Dendritic cell treated with granulocyte-macrophage colony-stimulating factor and Interleukin-4, amounts not matched to agents 40 ng/mL and 50 ng/mL, for 4 days (primary cell): ENCODE data around the gene CLIC1.
"Not testable (repeated sequence)": the region's sequence is repeated elsewhere in the genome, so short reads cannot be mapped to it uniquely, and the experiment has no call there.

ENCODE experiments used
- H3K27ac Mint-ChIP-seq: one replicate; pipeline ENCODE4 v1.8.0; 2022; ENCODE audit warnings: mild to moderate bottlenecking, mixed read lengths
- H3K27me3 Mint-ChIP-seq: one replicate; pipeline ENCODE4 v1.8.0; 2022; ENCODE audit warnings: mild to moderate bottlenecking, mixed read lengths
- H3K36me3 Mint-ChIP-seq: one replicate; pipeline ENCODE4 v1.8.0; 2022; ENCODE audit warnings: low read depth, mixed read lengths
- H3K4me1 Mint-ChIP-seq: one replicate; pipeline ENCODE4 v1.8.0; 2022; ENCODE audit warnings: low read depth, mixed read lengths
- H3K4me3 Mint-ChIP-seq: one replicate; pipeline ENCODE4 v1.8.0; 2022; ENCODE audit warnings: mild to moderate bottlenecking, moderate library complexity, mixed read lengths
- H3K9me3 Mint-ChIP-seq: one replicate; pipeline ENCODE4 v1.8.0; 2022; ENCODE audit warnings: mixed read lengths
- intact Hi-C: fragments of 100-400 bp; cut with micrococcal nuclease; formaldehyde crosslinking; loops from one replicate; pipeline ENCODE4 v1.15.0; 2022

The CLIC1 gene

DNA sequence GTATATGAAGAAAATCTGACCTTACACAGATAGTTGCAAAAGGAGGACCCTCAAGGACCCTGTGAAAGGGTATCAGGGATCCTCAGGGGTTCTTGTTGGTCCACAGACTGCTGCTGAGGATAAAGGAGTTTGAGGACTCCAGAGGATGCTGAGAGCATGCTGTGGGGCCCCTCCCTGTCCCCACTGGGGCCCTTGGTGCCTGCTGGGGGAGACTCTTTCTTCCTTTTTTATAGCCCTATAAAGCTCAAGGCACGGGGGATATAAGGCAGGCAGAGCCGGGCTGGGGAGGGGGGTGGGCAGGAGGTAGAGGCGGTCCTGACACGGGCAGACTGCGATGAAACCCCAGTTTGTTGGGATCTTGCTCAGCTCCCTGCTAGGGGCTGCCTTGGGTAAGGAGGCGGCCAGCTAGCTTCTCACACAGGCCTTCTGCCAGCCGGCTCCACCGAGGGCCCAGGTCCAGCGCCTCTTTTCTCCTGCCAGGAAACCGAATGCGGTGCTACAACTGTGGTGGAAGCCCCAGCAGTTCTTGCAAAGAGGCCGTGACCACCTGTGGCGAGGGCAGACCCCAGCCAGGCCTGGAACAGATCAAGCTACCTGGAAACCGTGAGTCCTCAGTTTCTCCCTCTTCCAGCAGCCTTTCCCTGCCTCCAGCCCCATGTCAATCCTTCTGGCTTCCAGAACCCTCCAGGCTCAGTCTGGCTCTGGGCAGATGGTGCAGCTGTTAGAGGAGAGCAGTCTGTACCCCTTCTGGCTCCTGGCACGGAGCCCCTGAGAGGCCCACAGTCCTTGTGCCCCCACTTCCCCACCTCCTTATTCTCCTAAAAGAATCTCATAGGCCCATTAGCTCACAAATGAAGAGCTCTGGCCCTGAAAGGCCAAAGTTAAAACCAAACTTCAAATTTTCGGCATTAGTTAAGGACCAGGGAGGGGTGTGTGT is 21.0 kb downstream of the CLIC1 start, which contains the start of gene LY6G6D:
TSS of gene LY6G6D (plus strand) at position 327 of the 937 bp plus-strand sequence. CDS start at position 335, 8 bp downstream.
- intact Hi-C loops, result no loop called here
- no peaks in the 10 kb centered on the region for H3K9me3 Mint-ChIP-seq
- H3K27ac Mint-ChIP-seq, result peak within 1 kb of the TSS; percentile 43
- H3K36me3 Mint-ChIP-seq, result no peaks in the 10 kb centered on the region
- H3K27me3 Mint-ChIP-seq, result no peaks in the 10 kb centered on the region
- H3K4me1 Mint-ChIP-seq, result peaks cover 33% of the 10 kb centered on the region
- no peak within 1 kb of the TSS for H3K4me3 Mint-ChIP-seq

DNA sequence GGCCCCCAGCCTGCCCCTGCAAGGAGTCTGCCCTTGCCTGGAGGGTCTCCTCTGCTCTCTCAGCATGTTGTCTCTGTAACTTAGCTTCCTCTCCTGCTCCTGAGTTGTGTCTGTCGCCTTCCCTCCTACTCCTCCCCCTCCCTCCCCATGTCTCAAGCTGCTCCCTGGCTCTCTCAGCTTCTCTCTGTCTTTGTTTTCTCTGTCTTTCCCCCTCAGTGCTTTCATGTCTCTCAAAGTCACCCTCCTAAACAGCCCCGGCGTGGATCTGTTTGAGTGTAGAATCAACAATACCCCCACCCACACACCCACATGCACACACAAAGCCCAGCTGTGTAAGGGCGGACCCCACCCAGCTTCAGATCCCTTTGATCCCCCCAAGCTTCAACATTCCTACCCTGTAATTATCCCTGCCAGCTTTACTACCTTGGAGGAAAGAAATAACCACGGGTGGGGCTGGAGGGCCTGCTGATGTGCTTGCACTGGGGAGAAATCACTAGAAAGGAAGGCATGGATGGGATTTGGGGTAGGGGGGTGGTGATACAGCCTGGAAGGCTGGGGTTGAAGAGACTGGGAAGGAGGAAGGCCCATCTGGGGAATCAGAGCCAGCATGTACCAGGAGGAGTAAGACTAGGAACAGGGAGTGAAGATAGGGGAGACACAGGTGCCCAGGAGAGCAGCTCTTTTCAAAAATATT is 22.2 kb downstream of the CLIC1 start:
- Mint-ChIP-seq H3K27ac (peak overlapping the region; percentile 43), H3K4me3 (no peak overlapping the region)
- intact Hi-C loops, result no loop called here

DNA sequence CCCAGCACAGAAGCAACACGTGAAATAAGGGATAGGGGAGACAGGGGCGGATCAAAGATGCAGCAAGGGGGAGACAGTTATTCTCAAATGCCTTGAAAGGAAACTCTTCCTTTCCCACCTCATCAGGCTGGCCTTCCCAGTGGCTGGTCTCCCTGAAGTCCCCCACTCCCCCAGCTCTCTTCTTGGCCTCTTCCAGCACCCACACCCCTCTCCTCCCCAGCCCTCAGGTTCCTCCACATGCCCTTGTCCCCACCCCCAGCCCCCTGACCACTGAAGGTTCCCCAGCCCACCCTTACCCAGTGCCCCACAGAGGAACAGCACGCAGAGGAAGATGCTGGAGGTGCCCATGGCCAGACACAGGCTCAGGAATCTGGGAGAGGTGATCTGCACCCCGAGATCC is 22.9 kb downstream of the CLIC1 start:
- Mint-ChIP-seq H3K36me3 (no peaks in the 10 kb centered on the region), H3K4me3 (no peak overlapping the region), H3K27ac (peak overlapping the region; percentile 43), H3K9me3 (no peaks in the 10 kb centered on the region), H3K4me1 (peaks cover 34% of the 10 kb centered on the region), H3K27me3 (no peaks in the 10 kb centered on the region)
- intact Hi-C loops, result no loop called here

More for the DNA sequence above, 22.2 kb downstream of the CLIC1 start:
- H3K9me3 Mint-ChIP-seq, result no peaks in the 10 kb centered on the region
- peaks cover 34% of the 10 kb centered on the region for H3K4me1 Mint-ChIP-seq
- H3K27me3 Mint-ChIP-seq, result no peaks in the 10 kb centered on the region
- no peaks in the 10 kb centered on the region for H3K36me3 Mint-ChIP-seq

DNA sequence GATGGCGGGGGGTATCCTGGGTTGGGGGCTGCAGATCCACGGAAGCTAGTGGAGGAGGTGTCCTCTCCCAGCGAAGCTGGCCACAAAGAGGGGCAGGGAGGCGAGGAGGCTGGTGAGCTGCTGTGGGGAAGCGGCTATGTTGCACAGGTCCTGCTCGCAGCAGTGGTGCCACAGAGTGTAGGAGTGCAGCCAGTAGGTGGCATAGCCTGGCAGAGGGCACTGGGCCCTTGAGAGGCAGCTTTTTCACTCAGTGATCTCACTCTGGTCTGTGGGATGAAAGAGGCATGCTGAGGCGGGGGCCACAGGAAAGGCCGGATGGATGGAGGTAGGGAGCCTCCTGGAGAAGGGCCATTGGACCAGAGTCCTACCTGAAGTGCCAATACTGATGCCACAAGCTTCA is 24.0 kb downstream of the CLIC1 start:
- no peaks in the 10 kb centered on the region for H3K36me3 Mint-ChIP-seq
- H3K4me1 Mint-ChIP-seq, result peaks cover 41% of the 10 kb centered on the region
- H3K27ac Mint-ChIP-seq, result peak overlapping the region; percentile 66
- no peaks in the 10 kb centered on the region for H3K27me3 Mint-ChIP-seq
- intact Hi-C loops, result no loop called here
- no peaks in the 10 kb centered on the region for H3K9me3 Mint-ChIP-seq
- H3K4me3 Mint-ChIP-seq, result no peak overlapping the region

DNA sequence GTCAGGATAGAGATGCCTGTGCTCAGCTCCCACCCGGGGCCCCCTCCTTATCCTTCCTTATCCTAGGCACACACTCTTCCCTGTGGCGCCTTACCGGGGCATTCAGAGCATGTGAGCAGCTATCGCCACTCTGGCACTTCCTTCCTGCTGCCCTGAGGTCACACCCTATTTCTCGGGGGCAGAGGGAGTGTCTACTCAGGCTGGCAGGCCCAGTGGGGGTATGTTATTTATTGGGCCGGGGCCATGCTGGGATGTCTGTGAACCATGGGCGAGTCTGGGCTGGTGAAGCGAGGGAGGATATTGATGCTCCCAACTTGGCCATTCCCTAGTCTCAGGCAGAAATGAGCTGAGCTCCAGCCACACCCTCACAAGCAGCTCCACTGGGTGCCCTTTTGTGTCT is 25.1 kb downstream of the CLIC1 start:
- intact Hi-C loops, result no loop called here
- Mint-ChIP-seq H3K36me3 (no peaks in the 10 kb centered on the region), H3K4me3 (peak overlapping the region; percentile 39), H3K4me1 (peaks cover 45% of the 10 kb centered on the region), H3K27me3 (no peaks in the 10 kb centered on the region), H3K9me3 (no peaks in the 10 kb centered on the region), H3K27ac (peak overlapping the region; percentile 66)

DNA sequence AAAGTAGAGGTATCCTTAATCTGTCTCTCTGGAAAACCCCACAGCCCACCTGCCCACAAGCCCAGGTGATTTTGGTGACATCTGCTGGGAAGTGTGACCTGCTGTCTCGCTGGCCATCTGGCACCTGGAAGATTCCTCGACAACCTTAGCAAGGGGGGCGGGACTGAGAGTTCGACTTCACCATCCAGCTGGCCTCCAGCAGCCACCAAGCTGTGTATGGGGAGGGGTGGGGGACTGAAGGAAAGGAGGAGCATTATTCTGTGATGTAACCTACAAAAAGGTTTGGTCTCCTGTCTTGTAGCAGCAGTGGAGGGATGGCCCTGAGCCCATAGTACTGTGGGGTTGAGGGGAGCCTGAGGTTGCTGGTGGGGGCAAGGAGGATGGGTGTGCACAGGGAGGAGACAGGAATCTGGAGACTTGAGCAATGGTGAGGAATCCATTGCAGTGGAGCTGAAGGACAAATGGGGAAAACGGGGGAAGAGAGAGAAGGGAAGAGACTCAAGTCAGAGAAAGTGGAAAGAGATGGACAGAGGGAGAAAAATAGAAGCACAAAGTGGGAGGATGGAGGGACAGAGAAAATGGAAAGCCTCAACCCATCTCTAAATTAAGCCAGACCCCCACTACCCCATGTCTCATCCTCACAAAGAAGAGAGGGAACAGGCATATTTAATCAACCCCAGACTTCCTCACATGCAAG is 25.7 kb downstream of the CLIC1 start:
- no peaks in the 10 kb centered on the region for H3K9me3 Mint-ChIP-seq
- peak overlapping the region; percentile 39 for H3K4me3 Mint-ChIP-seq
- intact Hi-C loops, result no loop called here
- peak overlapping the region; percentile 66 for H3K27ac Mint-ChIP-seq
- peaks cover 45% of the 10 kb centered on the region for H3K4me1 Mint-ChIP-seq
- H3K27me3 Mint-ChIP-seq, result no peaks in the 10 kb centered on the region
- H3K36me3 Mint-ChIP-seq, result no peaks in the 10 kb centered on the region

DNA sequence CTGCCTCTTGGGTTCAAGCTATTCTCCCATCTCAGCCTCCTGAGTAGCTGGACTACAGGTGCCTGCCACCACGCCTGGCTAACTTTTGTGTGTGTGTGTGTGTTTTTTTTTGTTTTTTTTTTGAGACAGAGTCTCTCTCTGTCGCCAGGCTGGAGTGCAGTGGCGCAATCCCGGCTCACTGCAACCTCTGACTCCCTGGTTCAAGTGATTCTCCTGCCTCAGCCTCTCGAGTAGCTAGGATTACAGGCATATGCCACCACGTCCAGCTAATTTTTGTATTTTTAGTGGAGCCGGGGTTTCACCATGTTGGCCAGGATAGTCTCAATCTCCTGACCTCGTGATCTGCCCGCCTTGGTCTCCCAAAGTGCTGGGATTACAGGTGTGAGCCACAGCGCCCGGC is 27.2 kb downstream of the CLIC1 start:
- peaks cover 42% of the 10 kb centered on the region for H3K4me1 Mint-ChIP-seq
- H3K27me3 Mint-ChIP-seq, H3K4me3 Mint-ChIP-seq, H3K36me3 Mint-ChIP-seq, H3K27ac Mint-ChIP-seq, intact Hi-C loops, H3K9me3 Mint-ChIP-seq: not testable (repeated sequence)

DNA sequence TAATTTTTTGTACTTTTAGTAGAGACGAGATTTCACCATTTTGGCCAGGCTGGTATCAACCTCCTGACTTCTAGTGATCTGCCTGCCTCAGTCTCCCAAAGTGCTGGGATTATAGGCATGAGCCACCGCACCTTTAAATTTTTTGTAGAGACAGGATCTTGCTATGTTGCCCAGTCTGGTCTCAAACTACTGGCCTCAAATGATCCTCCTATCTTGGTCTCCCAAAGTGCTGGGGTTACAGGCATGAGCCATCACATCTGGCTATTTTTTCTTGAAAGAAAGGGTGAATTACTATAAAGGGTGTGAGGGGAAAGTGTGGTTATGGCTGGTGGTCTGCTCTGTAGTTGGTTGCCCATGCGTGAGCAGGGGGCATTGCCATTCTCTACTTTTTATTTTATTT is 28.1 kb downstream of the CLIC1 start:
- no peak overlapping the region for H3K27ac Mint-ChIP-seq
- intact Hi-C loops, result no loop called here
- no peak overlapping the region for H3K4me3 Mint-ChIP-seq
- no peaks in the 10 kb centered on the region for H3K27me3 Mint-ChIP-seq
- H3K4me1 Mint-ChIP-seq, result peaks cover 44% of the 10 kb centered on the region
- H3K36me3 Mint-ChIP-seq, result peaks cover 3% of the 10 kb centered on the region
- no peaks in the 10 kb centered on the region for H3K9me3 Mint-ChIP-seq

DNA sequence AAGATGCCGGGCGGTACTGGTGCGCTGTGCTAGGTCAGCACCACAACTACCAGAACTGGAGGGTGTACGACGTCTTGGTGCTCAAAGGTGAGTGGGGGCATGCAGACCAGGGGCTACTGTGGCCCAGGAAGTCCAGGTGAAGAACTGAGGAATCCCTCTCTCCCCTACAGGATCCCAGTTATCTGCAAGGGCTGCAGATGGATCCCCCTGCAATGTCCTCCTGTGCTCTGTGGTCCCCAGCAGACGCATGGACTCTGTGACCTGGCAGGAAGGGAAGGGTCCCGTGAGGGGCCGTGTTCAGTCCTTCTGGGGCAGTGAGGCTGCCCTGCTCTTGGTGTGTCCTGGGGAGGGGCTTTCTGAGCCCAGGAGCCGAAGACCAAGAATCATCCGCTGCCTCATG is 28.6 kb downstream of the CLIC1 start:
- no peaks in the 10 kb centered on the region for H3K9me3 Mint-ChIP-seq

DNA sequence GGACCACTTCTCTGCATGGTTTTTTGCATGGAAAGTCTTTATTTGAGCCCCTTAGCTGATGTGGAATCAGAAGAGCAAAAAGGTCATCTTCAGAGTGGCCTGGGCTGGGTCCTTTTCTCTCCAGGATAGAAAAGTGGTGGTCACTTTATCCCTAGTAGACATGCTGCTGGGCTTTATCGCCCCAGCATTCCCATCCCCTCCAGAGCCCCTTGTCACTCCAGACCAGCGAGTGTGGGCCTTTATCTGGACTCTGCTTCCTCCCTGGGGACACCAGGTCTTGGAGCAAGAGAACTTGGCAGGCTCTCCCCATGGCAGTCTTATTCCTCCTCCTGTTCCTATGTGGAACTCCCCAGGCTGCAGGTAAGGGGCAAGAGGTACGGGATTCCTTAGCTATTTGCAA is 29.7 kb downstream of the CLIC1 start, which contains the start of gene LY6G6F:
TSS of gene LY6G6F (plus strand) at position 268 of the 400 bp plus-strand sequence. CDS start at position 309, 41 bp downstream.
- Mint-ChIP-seq H3K27ac (peak within 1 kb of the TSS; percentile 26), H3K36me3 (peaks cover 19% of the 10 kb centered on the region), H3K4me1 (peaks cover 42% of the 10 kb centered on the region), H3K9me3 (no peaks in the 10 kb centered on the region), H3K4me3 (no peak within 1 kb of the TSS), H3K27me3 (no peaks in the 10 kb centered on the region)
- intact Hi-C loops, result no loop called here

More for the DNA sequence above, 28.6 kb downstream of the CLIC1 start:
- peaks cover 45% of the 10 kb centered on the region for H3K4me1 Mint-ChIP-seq
- no peaks in the 10 kb centered on the region for H3K27me3 Mint-ChIP-seq
- H3K27ac Mint-ChIP-seq, result peak overlapping the region; percentile 26
- intact Hi-C loops, result no loop called here
- H3K36me3 Mint-ChIP-seq, result peaks cover 8% of the 10 kb centered on the region
- no peak overlapping the region for H3K4me3 Mint-ChIP-seq

DNA sequence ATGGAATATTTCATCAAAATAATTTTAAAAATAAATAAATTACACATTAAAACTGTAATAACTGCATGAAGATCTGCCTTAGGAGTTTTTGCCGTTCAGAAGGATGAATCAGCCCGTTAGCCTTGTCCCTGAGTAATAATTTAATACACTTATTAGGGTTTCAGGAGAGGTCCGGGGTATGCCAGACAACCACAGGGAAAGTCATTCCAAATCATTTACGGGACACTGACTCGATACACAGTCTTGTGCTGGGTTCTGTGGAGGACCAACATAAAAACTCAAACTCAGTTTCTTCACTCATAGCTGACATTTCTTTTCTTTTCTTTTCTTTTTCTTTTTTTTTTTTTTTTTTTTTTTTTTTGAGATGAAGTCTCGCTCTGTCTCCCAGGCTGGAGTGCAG is 30.4 kb downstream of the CLIC1 start:
- Mint-ChIP-seq H3K27me3 (no peaks in the 10 kb centered on the region), H3K4me3 (no peak overlapping the region), H3K36me3 (peaks cover 26% of the 10 kb centered on the region), H3K27ac (no peak overlapping the region), H3K4me1 (peaks cover 42% of the 10 kb centered on the region), H3K9me3 (no peaks in the 10 kb centered on the region)
- intact Hi-C loops, result no loop called here

DNA sequence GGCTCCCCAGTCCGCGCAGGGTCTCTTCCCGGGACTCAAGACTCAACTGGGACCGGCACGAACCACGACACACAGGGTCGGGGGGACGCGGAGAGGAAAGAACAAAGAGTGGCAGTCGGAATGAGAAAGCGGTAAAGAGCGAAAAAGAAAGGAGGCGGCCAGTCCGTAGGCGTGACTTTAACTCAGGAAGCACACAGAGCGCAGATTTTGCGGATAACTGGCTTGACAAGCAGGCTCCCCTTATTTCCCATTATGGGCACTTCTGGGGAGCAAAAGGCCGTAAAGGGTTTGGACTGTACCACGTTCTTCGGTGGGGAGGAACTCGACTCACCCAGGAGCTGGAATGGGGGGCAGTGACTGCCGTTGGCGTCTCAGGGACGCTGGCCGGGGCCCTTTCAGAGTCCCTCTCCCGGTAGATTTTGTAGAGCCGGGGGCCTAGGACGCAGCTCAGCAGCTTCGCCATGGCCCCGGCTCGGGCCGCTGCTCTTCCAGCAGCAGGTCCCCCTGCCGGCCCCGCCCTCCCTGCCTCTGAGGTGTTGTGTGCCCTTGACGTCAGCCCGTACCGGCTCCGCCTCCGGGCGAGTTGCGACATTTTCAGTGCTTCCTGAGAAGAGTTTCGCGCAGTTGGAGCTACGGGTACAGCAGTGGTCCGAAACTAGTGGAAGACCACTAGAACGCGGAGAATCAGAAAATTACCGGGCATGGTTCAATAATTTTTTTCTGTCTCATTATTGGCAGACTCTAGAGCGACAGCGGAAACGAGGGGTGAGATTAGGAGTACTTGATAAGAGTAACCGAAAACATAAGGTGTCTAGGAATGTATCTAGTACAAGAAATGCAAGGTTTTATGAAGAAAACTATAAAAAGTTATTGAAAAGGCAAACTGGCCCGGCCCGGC is 33.3 kb downstream of the CLIC1 start, which contains the start of gene ABHD16A:
TSS of gene ABHD16A (minus strand) at position 506 of the 898 bp plus-strand sequence. CDS start at position 463, 43 bp downstream.
- H3K9me3 Mint-ChIP-seq, result no peaks in the 10 kb centered on the region
- peak within 1 kb of the TSS; percentile 98 for H3K4me3 Mint-ChIP-seq
- intact Hi-C loops, result loop anchor here (1.0 kb wide), 1 partner anchor 26 kb away; the partner anchor contains the start of gene DDAH2
- no peaks in the 10 kb centered on the region for H3K27me3 Mint-ChIP-seq
- H3K36me3 Mint-ChIP-seq, result peaks cover 45% of the 10 kb centered on the region
- peak within 1 kb of the TSS; percentile 93 for H3K27ac Mint-ChIP-seq
- peaks cover 38% of the 10 kb centered on the region for H3K4me1 Mint-ChIP-seq

DNA sequence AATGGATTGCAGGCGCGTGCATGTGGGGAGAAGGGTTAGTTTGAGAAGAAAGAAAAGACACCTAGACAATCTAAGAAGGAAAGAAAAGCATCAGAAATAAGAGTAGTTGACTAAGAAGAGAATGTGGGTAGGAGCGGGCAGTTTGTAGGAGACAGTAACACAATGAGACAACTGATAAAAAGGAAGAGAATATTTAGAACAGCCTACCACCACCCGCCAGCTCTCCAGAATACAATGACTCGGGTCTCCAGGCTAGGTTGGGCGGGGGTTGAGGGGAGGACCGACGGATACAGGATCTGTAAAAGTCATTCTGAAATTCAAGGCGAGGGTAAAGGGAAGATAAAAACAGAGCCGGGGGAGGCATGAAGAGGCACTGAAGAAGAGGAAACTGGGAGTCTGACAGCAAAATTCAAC is 33.9 kb downstream of the CLIC1 start:
- intact Hi-C loops, result no loop called here
- H3K4me1 Mint-ChIP-seq, result peaks cover 39% of the 10 kb centered on the region
- no peaks in the 10 kb centered on the region for H3K27me3 Mint-ChIP-seq
- peak overlapping the region; percentile 98 for H3K4me3 Mint-ChIP-seq
- H3K9me3 Mint-ChIP-seq, result no peaks in the 10 kb centered on the region
- H3K27ac Mint-ChIP-seq, result peak overlapping the region; percentile 93
- peaks cover 51% of the 10 kb centered on the region for H3K36me3 Mint-ChIP-seq
